Cardiac fibroblast (primary cell): ENCODE measurements around the gene CHST6.

Experiments
- DNase-seq, 2 donors: peaks; one replicate each; pipeline versions ENCODE4 v3.0.0 to v3.0.0-alpha.2; 2010; ENCODE audit warnings: low read depth in 2 of 2
- H3K4me3 ChIP-seq, 2 donors: replicated peaks in 1 of 2; 1 replicate in 1 of 2; 2 replicates in 1 of 2; pipeline ENCODE4 v1.5.1; 2011; ENCODE audit warnings: low read depth in 2 of 2, low read length in 2 of 2, mild to moderate bottlenecking in 2 of 2, moderate library complexity in 1 of 2
- CTCF ChIP-seq: IDR thresholded peaks from one replicate; pipeline ENCODE4 v1.5.1; 2011; ENCODE audit warnings: low read depth, mild to moderate bottlenecking, low read length, inconsistent platforms

CHST6 gene

DNA sequence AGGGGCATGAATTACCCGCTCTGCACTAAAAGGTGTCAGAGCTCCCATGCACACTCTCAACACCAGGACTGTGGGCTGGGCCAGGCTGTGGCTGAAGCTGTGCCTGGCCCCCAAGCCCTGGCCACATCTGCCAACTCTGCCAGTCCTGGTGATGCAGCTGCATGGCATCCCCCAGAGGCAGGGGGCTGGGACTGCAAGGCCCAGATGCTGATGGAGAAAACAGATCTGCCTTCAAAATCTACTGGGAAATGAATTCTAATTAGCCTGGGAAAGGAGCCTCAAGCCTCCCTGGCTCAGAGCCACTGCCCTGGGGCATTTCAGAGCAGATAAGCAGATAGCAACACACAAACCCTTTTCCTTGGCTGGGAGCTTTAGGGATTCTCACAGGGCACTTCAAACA lies 3.4 kb downstream of the CHST6 start:
- no peak for TF ChIP-seq CTCF
- no peak overlapping the region for H3K4me3 ChIP-seq
- DNase-seq: no peak

GRCh38 chr16:75488322-75488721 lies 6.9 kb downstream of the CHST6 start:
- DNase-seq: no peak
- H3K4me3 ChIP-seq: no peak overlapping the region
- TF ChIP-seq CTCF: no peak

DNA sequence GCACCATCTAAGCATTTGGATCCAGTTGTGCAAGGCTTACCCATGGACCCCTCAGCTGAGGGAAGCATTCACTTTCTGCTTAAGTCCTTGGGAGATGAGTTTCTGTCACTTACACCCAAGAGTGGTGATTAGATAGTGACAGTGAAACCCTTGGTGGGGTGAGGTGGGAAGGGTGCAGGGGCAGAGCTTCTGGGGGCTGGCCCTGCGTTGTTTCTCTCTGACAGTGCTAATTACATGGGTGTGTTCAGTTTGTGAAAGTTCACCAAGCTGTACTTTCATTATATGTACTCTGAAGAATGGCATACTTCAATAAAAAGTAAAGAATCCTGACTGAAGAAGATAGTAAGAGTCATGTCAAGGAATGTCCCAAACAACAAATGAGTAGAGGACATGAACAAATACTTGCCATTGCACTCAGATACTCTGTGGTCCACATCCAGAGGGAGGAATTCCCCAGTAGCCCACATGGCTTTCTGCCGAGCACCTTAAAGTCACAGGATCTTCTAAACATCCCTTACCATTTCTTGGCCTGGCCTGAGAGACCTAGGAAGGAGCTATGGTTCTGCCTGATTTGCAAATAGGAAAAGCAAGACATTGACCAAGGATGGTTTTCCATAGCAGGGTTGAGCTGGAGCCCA lies 8.4 kb downstream of the CHST6 start:
- no peak for TF ChIP-seq CTCF
- no peak for DNase-seq
- no peak overlapping the region for H3K4me3 ChIP-seq

DNA sequence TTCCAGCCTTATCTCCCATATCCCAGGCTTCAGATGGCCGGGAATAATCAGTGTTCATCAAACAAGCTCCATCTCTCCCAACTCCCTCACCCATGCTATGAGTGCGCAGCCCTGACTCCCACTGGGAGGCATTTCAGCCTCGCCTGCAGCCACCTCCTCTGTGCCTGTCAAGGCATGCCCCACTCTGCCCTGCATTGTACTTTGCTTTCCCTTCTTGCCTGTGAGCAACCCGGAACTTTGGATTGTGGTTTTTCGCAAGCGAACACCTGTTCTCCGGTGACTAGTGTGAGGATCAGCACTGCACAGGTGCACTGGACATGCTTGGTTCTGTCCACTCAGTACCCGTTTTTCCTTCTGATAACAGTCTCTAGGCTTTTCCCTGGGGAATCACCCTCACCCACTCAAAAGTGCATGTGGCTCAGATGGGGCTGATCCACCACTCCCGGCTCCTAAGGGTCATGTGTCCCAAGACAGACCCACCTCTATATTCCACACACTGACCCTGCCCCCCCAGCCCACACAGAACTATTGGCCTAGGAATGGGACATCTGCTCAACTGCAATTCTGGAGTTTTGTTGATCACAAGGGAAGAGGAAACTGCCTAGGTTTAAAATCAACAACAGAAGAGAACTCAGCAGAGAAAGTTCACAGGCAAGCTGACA lies 9.1 kb downstream of the CHST6 start:
- TF ChIP-seq CTCF: no peak
- no peak for DNase-seq
- H3K4me3 ChIP-seq: no peak overlapping the region

- no peak for DNase-seq
- H3K4me3 ChIP-seq: no peak overlapping the region
- TF ChIP-seq CTCF: no peak
These were observed 9.8 kb downstream of the CHST6 start for GRCh38 chr16:75485230-75486013.

DNA sequence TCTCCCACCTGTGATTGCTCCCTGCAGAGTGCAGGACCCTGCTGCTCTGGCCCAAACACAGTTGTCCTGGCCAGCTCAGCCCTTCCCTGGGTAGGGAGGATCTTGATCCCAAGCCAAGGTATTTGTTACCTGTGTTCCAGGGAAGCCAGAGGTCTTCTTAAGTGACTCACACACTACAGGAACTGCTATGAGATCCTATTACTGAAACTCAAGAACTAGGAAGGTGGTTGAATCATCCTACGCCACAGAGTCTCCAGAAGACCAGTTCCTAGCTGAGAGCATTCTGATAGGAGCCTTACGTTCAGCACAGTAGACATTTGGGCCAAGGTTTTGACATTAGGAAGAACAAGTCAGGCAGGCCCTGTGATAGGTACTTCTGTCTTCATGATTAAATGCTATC lies 12.0 kb downstream of the CHST6 start:
- no peak overlapping the region for H3K4me3 ChIP-seq
- no peak for TF ChIP-seq CTCF
- peak in 1 of 2 donors; percentile 44 for DNase-seq
